ENCODE measurements around the gene GTF2A1L.

DNA sequence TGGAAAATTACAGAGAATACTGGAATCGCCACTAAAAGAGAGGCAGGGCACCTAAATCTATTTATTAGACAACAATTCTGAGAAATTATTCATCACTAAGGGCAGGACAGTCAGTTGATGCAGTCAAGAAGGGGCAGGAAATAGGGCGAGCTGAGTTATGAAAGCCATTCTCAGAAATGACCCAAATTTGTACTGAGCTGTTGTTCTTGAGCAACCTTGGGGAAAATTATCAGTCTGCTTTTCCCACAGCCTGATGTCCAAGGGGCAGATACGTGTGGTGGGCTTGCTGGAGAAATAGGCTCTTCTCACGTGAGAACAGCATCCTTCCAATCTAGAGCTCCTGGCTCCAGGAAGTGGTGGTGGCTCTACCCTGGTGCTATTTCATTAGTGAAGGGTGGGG is 49.1 kb upstream of the GTF2A1L start:
- TF ChIP-seq CTCF (IDR thresholded peaks at IDR 0.05): no peak
- no peak for TF ChIP-seq POLR2A (IDR thresholded peaks at IDR 0.05)
- peak; percentile 74 for TF ChIP-seq EP300 (IDR thresholded peaks at IDR 0.05)
